Measurements from ENCODE around the gene PAQR4. TPM values are rescaled to one million over a fixed set of nuclear protein-coding genes. Genes with fewer than 3 reads are reported as not detected.

Gene PAQR4
- total and polyA plus RNA-seq, 10 of the 15 experiments (the other 5 are each of a cell fraction or from before 2014, with no cell fraction given) = 0.39 to 31.8 (median 13.5) TPM

GRCh38 chr16:2999929-3000328 lies 30.8 kb downstream of the PAQR4 start:
- 33% methylated on average over 6 of the region's 6 CpGs for WGBS (ENCODE audit: insufficient coverage, insufficient replicate concordance, low lambda C conversion rate, missing lambda C conversion rate)
- intact Hi-C loops (cut with micrococcal nuclease; ENCODE audit: unreplicated experiment) = no loop called here
- no peak for ATAC-seq
- TF ChIP-seq HDGF (IDR thresholded peaks at IDR 0.05) = no peak
- no peak for TF ChIP-seq USF2 (IDR thresholded peaks at IDR 0.05; ENCODE audit: borderline replicate concordance, low read depth, low read length)
- no peak for TF ChIP-seq CBFB (IDR thresholded peaks at IDR 0.05; ENCODE audit: low read depth)
- TF ChIP-seq ATF3 (IDR thresholded peaks at IDR 0.05; ENCODE audit: borderline replicate concordance, extremely low read depth, low read depth, low read length) = no peak
- no peak for TF ChIP-seq EGR1 (IDR thresholded peaks at IDR 0.05; ENCODE audit: borderline replicate concordance in 1 of 2, low read depth in 2 of 2, low read length in 2 of 2)
- TF ChIP-seq EED (IDR thresholded peaks at IDR 0.05; ENCODE audit: low read depth) = no peak
- no peak for TF ChIP-seq RCOR1 (conservative IDR thresholded peaks at IDR 0.05; ENCODE audit: low read depth, low read length)
- no peak for TF ChIP-seq KDM1A (IDR thresholded peaks at IDR 0.05; ENCODE audit: borderline replicate concordance)
- TF ChIP-seq ZNF592 (IDR thresholded peaks at IDR 0.05) = no peak
- no peak for TF ChIP-seq POLR2AphosphoS2 (IDR thresholded peaks at IDR 0.05; ENCODE audit: low read depth, low read length)
- H3K36me3 ChIP-seq (ENCODE audit: control insufficient read depth in 2 of 2, insufficient read depth in 2 of 2, low read length in 1 of 2) = no peaks in the 10 kb centered on the region
- no TSS peak for BruUV-seq (replicated peaks)
- no peak overlapping the region for H2AFZ ChIP-seq (ENCODE audit: control insufficient read depth, low read depth, low read length)
- H3K79me2 ChIP-seq (ENCODE audit: control insufficient read depth, insufficient read depth, low read length) = no peaks in the 10 kb centered on the region
- H3K9me3 ChIP-seq (replicated peaks; ENCODE audit: control insufficient read depth, insufficient read depth, low read length) = no peaks in the 10 kb centered on the region
- H3K9ac ChIP-seq (ENCODE audit: control insufficient read depth, insufficient read depth, low read length) = no peak overlapping the region
- ChIA-PET RAD21 (ENCODE audit: unreplicated experiment) (interaction anchor here (0.6 to 2.0 kb wide), 2 partner anchors 28 to 278 kb away, joined by 3 to 9 read pairs; no protein-coding TSS in a partner anchor), POLR2A (no interaction called here), CTCF (interaction anchor here (1.1 to 11.3 kb wide), 2 partner anchors 27 to 129 kb away, joined by 3 to 421 read pairs; partner anchors contain the start of genes CLDN6, HCFC1R1, THOC6 and TNFRSF12A), SMC1A (ENCODE audit: uncharacterized antibody, unreplicated experiment) (no interaction called here)
- FAIRE-seq = no peak
- no peak for DNase-seq (ENCODE audit: low read depth, low spot score)
- in situ Hi-C loops (cut with MboI) = no loop called here
- no peak overlapping the region for H3K4me2 ChIP-seq (ENCODE audit: control insufficient read depth, insufficient read depth)
- H3K4me1 ChIP-seq (ENCODE audit: control insufficient read depth, insufficient read depth, low read length) = no peaks in the 10 kb centered on the region
- no peaks in the 10 kb centered on the region for H4K20me1 ChIP-seq (ENCODE audit: control insufficient read depth, insufficient read depth)
- H3K27me3 ChIP-seq (replicated peaks in 1 of 2; ENCODE audit: control insufficient read depth in 2 of 2, insufficient read depth in 2 of 2, low read length in 1 of 2) = peaks cover 0 to 8% of the 10 kb centered on the region in 2 experiments; a peak in 3 of 4 replicates
- no peak overlapping the region for H3K27ac ChIP-seq (ENCODE audit: control insufficient read depth, insufficient read depth)
- H3K4me3 ChIP-seq = no peak overlapping the region
